Stimulated activated CD8-positive, alpha-beta memory T cell treated with anti-CD3 and anti-CD28 coated beads, Interleukin-4, amount 100 ng/mL, for 4 hours (primary cell): Measurements from ENCODE around the gene PBLD.
"Not testable (repeated sequence)": the region's sequence is repeated elsewhere in the genome, so short reads cannot be mapped to it uniquely, and the experiment has no call there.

Source experiments
- DNase-seq, 2 donors: peaks; one replicate each; pipeline ENCODE4 v3.0.0-alpha.2; 2020; ENCODE audit warnings: low read depth in 2 of 2, low spot score in 1 of 2

Gene PBLD

DNA sequence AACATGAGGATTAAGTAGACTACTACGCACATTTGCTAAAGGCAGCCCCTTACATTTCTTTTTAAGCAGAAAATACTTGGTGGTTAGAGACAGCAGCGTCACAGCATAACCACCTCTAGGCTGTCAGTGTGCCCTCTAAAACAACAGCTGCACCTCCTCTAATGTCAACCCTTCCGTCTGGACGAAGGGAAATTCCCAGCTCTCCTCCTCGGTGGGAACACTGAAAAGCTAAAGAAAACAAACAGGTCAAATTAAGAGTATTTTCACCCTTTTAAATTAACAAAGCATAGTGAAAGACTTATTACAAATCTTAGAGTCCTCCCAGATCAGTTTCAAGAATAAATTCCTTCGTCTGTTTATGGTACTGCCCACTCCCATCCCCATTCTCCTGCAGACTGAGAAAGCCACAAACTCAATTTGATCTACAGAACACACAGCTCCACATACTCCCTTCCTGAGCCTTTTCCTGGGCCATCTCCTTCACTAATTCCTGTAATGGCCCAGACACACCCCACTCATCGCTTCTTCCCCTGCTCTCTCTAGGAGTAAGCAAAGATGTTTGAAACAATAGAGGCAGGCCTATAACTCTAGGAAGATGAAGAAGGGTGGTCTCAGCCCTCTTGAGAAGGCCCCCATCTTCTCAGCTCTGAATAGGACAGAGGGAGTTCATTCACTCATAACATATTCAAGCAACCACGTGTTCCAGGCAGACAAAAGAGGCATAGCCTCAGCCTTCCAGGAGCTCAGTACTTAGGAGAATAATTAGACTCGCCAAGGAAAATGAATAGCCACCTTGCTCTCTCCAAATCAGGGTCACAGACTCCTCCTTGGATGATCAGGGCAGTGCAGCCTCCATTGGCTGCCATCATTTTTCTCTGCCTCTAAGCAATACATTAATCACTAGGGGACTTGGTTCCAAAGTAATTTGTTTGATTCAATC, 48.4 kb downstream of the PBLD start:
- DNase-seq: no peak

- no peak for DNase-seq
Observed at GRCh38 chr10:68280758-68281157, 52.0 kb downstream of the PBLD start.

DNA sequence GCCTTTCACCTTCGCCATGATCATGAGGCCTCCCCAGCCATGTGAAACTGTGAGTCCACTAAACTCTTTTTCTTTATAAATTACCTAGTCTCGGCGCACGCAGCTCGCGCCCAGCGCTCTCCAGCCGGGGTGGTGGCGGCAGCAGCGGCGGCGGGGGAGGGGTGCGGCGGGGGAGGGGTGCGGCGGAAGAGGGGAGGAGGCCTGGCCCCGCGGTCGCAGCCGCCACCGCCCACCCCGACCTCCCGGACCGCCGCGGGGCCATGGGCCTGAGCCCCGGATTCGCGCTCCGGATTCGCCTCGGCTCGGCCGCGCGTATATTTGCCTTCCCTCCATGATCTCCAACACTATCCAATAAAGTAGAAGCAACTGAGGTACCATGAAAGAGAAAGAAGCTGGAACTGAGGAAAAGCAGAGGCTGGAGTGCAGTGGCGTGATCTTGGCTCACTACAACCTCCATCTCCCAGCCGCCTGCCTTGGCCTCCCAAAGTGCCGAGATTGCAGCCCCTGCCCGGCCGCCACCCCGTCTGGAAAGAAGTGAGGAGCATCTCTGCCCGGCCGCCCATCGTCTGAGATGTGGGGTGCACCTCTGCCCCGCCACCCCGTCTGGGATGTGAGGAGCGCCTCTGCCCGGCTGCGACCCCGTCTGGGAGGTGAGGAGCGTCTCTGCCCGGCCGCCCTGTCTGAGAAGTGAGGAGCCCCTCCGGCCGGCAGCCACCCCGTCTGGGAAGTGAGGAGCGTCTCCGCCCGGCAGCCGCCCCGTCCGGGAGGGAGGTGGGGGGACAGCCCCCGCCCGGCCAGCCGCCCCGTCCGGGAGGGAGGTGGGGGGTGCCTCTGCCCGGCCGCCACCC, 53.6 kb downstream of the PBLD start:
- not testable (repeated sequence) for DNase-seq

GRCh38 chr10:68277814-68278213, 54.9 kb downstream of the PBLD start:
- not testable (repeated sequence) for DNase-seq

GRCh38 chr10:68276224-68276623, 56.5 kb downstream of the PBLD start:
- no peak for DNase-seq

GRCh38 chr10:68275600-68276126, 57.1 kb downstream of the PBLD start:
- DNase-seq: no peak

DNA sequence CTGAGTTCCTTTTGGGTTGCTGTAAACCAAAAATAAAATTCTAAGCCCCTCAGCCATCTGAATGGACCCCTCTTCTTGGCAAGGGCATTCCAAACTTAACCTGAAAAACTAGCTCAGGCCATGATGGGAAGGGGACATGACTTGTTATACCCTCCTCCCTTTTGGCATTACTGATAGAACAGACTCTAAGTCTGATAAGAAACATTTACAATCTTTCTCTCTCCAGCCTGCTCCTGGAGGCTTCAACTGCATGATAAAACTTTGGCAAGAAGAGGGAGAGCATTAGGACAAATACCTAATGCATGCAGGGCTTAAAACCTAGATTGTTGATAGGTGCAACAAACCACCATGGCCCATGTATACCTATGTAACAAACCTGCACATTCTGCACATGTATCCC, 59.9 kb downstream of the PBLD start:
- DNase-seq: no peak

GRCh38 chr10:68271196-68271882, 61.4 kb downstream of the PBLD start:
- DNase-seq: no peak

- DNase-seq: no peak
Observed at GRCh38 chr10:68269562-68270290, 63.0 kb downstream of the PBLD start.

GRCh38 chr10:68261132-68261856, 71.4 kb downstream of the PBLD start:
- no peak for DNase-seq

- DNase-seq: no peak
Observed at GRCh38 chr10:68253346-68253745, 79.4 kb downstream of the PBLD start.

DNA sequence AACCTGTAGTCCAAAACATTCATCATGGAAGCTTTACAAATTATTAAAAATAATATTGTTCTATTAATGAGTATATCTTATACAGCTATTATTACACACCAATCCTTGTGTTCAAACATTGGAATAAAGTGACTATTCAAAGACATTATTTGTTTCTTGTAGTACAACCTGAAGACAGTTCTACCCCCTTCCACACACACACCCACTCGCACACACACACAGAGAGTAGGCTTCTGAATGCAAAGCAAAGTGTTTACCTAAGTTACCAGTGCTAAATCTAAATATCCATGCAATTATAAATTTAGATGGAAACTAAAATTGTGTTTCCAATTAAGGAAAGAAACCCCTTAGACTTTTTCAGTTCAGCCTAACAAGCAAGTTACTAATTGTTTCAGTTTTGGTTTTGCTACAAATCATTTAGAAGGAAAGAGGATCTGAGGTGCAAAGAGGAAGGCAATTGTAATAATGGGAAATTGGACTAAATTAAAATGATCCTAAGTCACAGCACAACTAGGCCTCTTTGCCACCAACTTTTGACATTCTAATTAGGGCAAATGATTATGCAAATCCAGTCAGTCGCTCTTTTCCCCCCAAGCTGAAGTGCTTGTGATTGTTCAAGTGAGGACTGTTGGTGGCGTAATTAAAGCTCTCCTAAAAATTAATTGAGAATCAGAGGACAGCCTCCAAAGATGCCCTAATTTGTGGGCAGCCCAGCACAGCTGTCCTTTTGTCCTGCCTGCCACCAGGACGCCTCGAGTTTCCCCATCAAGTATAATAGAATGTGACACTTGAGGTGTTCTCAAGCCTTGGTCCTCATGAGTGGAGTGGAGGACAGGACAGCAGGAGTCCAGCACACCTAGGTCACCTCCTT, 80.9 kb downstream of the PBLD start:
- DNase-seq: no peak

GRCh38 chr10:68251151-68251550, 81.6 kb downstream of the PBLD start:
- DNase-seq: no peak

DNA sequence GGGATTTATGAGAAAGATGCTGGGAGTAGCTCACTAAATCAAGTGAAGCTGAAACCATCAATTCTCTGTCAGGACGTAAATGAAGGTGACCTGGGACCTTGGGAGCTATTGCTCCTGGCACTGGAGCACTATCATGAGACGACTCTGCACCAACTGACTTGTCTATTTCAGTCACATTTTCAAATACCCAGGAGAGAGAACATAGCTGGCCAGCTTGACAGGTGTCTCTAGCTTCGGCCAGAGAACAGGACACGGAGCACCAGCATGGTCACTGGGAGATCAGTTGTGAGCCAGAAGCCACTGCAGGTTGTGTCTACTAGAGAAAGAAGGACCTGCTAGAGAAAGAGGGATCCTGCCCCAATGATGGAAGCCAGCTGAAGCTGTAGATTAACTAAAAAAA, 83.4 kb downstream of the PBLD start:
- DNase-seq: no peak

GRCh38 chr10:68247931-68248330, 84.8 kb downstream of the PBLD start:
- no peak for DNase-seq

DNA sequence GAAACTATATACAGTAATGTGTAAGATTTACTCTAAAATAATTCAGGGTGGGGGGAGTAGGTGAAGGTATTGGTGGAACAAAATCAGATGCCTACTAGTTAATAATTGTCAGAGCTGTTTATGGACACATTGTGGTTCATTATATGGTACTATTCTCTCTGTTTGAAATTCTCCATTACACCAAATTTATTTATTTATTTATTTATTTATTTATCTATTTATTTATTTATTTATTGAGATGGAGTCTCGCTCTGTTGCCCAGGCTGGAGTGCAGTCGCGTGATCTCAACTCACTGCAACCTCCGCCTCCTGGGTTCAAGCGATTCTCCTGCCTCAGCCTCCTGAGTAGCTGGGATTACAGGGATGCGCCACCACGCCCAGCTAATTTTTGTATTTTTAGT, 86.3 kb downstream of the PBLD start:
- not testable (repeated sequence) for DNase-seq

DNA sequence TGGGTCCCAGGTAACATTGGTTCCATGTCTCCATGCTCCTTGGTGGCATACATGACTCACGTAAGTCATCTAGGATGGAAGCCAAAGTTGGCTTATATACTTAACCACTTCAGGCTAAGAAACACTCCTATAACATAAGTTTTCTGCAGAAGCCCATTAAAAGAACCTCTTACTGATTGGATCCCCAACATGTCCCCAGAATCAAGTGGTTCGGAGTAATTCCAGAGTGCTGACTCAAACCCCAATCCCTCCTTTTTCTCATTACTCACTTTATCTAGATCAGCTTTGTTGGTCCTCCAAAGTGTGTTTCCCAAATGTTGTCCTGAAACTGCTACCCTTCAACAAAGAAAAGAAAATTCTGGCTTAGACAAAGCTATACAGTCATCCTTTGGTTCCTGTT, 90.7 kb downstream of the PBLD start:
- DNase-seq: no peak

- DNase-seq: no peak
Observed at GRCh38 chr10:68239596-68240150, 93.1 kb downstream of the PBLD start.

DNA sequence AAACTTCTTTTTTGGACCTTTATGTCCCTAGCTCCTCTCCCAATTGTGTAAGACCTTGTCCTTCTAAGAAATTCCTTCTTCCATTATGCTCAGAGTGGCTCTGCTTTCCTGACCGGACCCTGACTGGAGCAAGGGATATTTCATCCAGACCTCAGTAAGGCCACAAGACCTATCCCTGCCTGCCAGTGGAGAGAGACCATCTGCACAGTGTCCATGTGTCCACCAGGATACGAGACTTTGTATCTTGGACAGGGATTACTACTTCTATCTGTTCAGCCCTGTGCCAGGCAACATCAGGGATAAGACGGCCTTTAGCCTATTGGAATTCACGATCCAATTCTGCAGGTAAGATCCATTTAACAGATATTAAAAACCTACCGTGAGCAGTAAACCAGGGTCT, 93.7 kb downstream of the PBLD start:
- no peak for DNase-seq
